B cell (primary cell): ENCODE data around the gene CHD6. TPM values are rescaled to one million over a fixed set of nuclear protein-coding genes. Genes with fewer than 3 reads are reported as not detected.

ENCODE experiments used
- ATAC-seq: fragments of 200-7000 bp; cut with Tn5 transposase; one replicate; pipeline ENCODE4 v1.10.0; 2021; ENCODE audit warnings: low read depth, mild to moderate bottlenecking, moderate number of reproducible peaks, moderate library complexity
- CTCF ChIA-PET: fragments of 350-600 bp; sonication (Branson Sonifier 250); formaldehyde crosslinking; loops from one replicate; lab custom pipeline; 2021; ENCODE audit warnings: antibody characterized with exemption, inconsistent platforms; lab: Charles Lee
- POLR2A ChIA-PET: fragments of 350-600 bp; sonication (Branson Sonifier 250); formaldehyde crosslinking; loops from one replicate; lab custom pipeline; 2021; ENCODE audit warnings: antibody characterized with exemption; lab: Charles Lee
- DNase-seq: peaks from one replicate; pipeline ENCODE4 v3.0.0; 2013
- H2AFZ ChIP-seq: 2 replicates; pipeline ENCODE4 v1.6.1; 2012; ENCODE audit warnings: mild to moderate bottlenecking, low read depth, low read length; ENCODE audit not compliant: insufficient read depth, poor library complexity, severe bottlenecking
- H3K27ac ChIP-seq, 2 donors: 1 replicate in 1 of 2; 2 replicates in 1 of 2; pipeline ENCODE4 v1.5.1; 2012 to 2013; ENCODE audit warnings: low read length in 2 of 2, mild to moderate bottlenecking in 2 of 2, moderate library complexity in 1 of 2
- H3K27me3 ChIP-seq, 4 experiments: fragments of 200-600 bp in 1 of 4; sonication (generic) in 1 of 4; replicated peaks in 1 of 4; 1 replicate in 2 of 4; 2 replicates in 2 of 4; pipeline versions ENCODE4 v1.6.1 to v1.7.0; 2013 to 2016; ENCODE audit warnings: low read length in 3 of 4, mild to moderate bottlenecking in 2 of 4, mixed read lengths in 1 of 4, moderate library complexity in 1 of 4; ENCODE audit not compliant: insufficient read depth in 4 of 4, control insufficient read depth in 3 of 4; ENCODE audit errors: control extremely low read depth in 1 of 4
- H3K36me3 ChIP-seq, 2 experiments: replicated peaks in 1 of 2; 1 replicate in 1 of 2; 2 replicates in 1 of 2; pipeline versions ENCODE4 v1.6.1 to v1.7.1; 2013; ENCODE audit warnings: low read length in 1 of 2; ENCODE audit not compliant: insufficient read depth in 2 of 2, control insufficient read depth in 1 of 2; ENCODE audit errors: control extremely low read depth in 1 of 2, extremely low read depth in 1 of 2
- H3K4me1 ChIP-seq, 2 donors: fragments of 200-600 bp in 1 of 2; sonication (generic) in 1 of 2; 1 replicate in 1 of 2; 2 replicates in 1 of 2; pipeline versions ENCODE4 v1.5.1 to v1.6.1; 2013 to 2017; ENCODE audit warnings: low read length in 2 of 2; ENCODE audit not compliant: control insufficient read depth in 2 of 2, insufficient read depth in 2 of 2
- H3K4me2 ChIP-seq: replicated peaks from 2 replicates; pipeline ENCODE3; 2012; ENCODE audit warnings: mild to moderate bottlenecking, low read depth, low read length; ENCODE audit not compliant: poor library complexity, severe bottlenecking
- H3K4me3 ChIP-seq, 5 experiments: fragments of 200-600 bp in 1 of 5; sonication (generic) in 1 of 5; 1 replicate in 3 of 5; 2 replicates in 2 of 5; pipeline versions ENCODE4 v1.5.1 to v1.7.0; 2011 to 2016; ENCODE audit warnings: low read length in 4 of 5, mild to moderate bottlenecking in 4 of 5, low read depth in 2 of 5, control low read depth in 1 of 5, moderate library complexity in 1 of 5; ENCODE audit not compliant: insufficient read depth in 1 of 5; ENCODE audit errors: control extremely low read depth in 1 of 5, extremely low read depth in 1 of 5
- H3K79me2 ChIP-seq: fragments of 200-600 bp; sonication (generic); one replicate; pipeline ENCODE4 v1.6.0; 2016; ENCODE audit warnings: low read length; ENCODE audit not compliant: control insufficient read depth, insufficient read depth
- H3K9ac ChIP-seq: fragments of 200-600 bp; sonication (generic); 2 replicates; pipeline ENCODE4 v1.6.1; 2017; ENCODE audit warnings: mild to moderate bottlenecking, low read length, moderate library complexity
- H3K9me3 ChIP-seq, 3 donors: one replicate each; pipeline versions ENCODE4 v1.6.1 to v1.7.1; 2013; ENCODE audit warnings: low read length in 2 of 3; ENCODE audit not compliant: control insufficient read depth in 2 of 3, insufficient read depth in 1 of 3; ENCODE audit errors: control extremely low read depth in 1 of 3
- H4K20me1 ChIP-seq: 2 replicates; pipeline ENCODE4 v1.6.0; 2012; ENCODE audit warnings: mild to moderate bottlenecking, low read length; ENCODE audit not compliant: insufficient read depth, control insufficient read depth, poor library complexity, severe bottlenecking
- H3K27ac Mint-ChIP-seq: one replicate; pipeline ENCODE4 v1.8.0; 2021; ENCODE audit warnings: mixed read lengths
- H3K27me3 Mint-ChIP-seq: one replicate; pipeline ENCODE4 v1.8.0; 2021; ENCODE audit warnings: mixed read lengths
- H3K4me1 Mint-ChIP-seq: one replicate; pipeline ENCODE4 v1.8.0; 2021; ENCODE audit warnings: mixed read lengths
- H3K4me3 Mint-ChIP-seq: one replicate; pipeline ENCODE4 v1.8.0; 2021; ENCODE audit warnings: mixed read lengths
- H3K9me3 Mint-ChIP-seq: one replicate; pipeline ENCODE4 v1.8.0; 2022; ENCODE audit warnings: mixed read lengths; ENCODE audit not compliant: insufficient read depth
- EZH2 ChIP-seq: IDR thresholded peaks from 2 replicates; pipeline ENCODE4 v1.6.1; 2012; ENCODE audit warnings: borderline replicate concordance, low read depth, mild to moderate bottlenecking, moderate library complexity, low read length; ENCODE audit not compliant: insufficient read depth, poor library complexity, severe bottlenecking
- WGBS: methylation state at CpG from one replicate; pipeline ENCODE4 v1.1.5; 2013; ENCODE audit warnings: missing lambda C conversion rate; ENCODE audit not compliant: insufficient coverage; 5-methylcytosine and 5-hydroxymethylcytosine counted together
- intact Hi-C: fragments of 100-400 bp; cut with micrococcal nuclease; formaldehyde crosslinking; loops from one replicate; pipeline ENCODE4 v1.10.0; 2022
- polyA plus RNA-seq: library from polyadenylated mRNA; depleted of rRNA; stranded (reverse); fragments of >200 nt; gene quantifications from 2 replicates; pipeline ENCODE4 v1.2.3, GENCODE V29; 2012
- total RNA-seq, 2 donors: library from RNA; stranded (reverse); fragments of 120-200 nt in 1 of 2; gene quantifications; 1 replicate in 1 of 2; 2 replicates in 1 of 2; pipeline versions ENCODE4 v1.2.3 to v1.2.4, GENCODE V29; 2013 to 2022
- TF ChIP-seq, protein P1 (sequence below): fragments of 200-600 bp; IDR thresholded peaks from one replicate; pipeline ENCODE4 v1.8.0; 2022; ENCODE audit warnings: antibody characterized with exemption, mild to moderate bottlenecking

CHD6 gene
- total and polyA plus RNA-seq, 2 donors (not counting 1 experiment from before 2014, with no cell fraction given), result 10.3 to 117 TPM

DNA sequence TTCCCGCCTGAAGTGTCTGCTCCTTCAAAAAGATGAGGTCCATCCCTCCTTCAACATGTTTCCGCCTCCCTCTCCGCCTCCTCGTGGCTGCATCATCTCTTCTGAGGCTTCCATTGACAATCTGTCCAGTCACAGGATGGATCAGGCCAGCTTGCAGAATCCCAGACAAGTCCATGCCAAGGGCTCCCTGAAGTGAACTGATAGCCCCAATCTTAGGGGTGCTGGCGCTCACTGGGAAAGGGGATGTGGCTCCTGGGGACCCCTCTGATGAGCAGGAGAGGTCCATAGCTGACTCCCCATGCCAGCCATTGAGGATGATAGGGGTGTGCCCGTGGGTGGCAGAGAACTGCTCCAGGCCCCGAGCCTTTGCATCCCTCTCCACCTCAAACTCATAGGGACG lies 203.0 kb downstream of the CHD6 start:
- Histone ChIP-seq H3K27me3 (no peaks in the 10 kb centered on the region), H3K4me1 (no peaks in the 10 kb centered on the region), H3K36me3 (peaks cover 15 to 81% of the 10 kb centered on the region in 2 experiments), H3K27ac (no peak overlapping the region), H3K9ac (no peak overlapping the region), H3K79me2 (no peaks in the 10 kb centered on the region), H3K4me3 (no peak overlapping the region), H3K9me3 (no peaks in the 10 kb centered on the region), H3K4me2 (no peak overlapping the region), H4K20me1 (no peaks in the 10 kb centered on the region), H2AFZ (no peak overlapping the region)
- intact Hi-C loops, result no loop called here
- Mint-ChIP-seq H3K9me3 (no peaks in the 10 kb centered on the region), H3K4me1 (no peaks in the 10 kb centered on the region), H3K4me3 (no peak overlapping the region), H3K27me3 (no peaks in the 10 kb centered on the region), H3K27ac (no peak overlapping the region)
- no peak for DNase-seq
- no peak for ATAC-seq
- ChIA-PET POLR2A (no interaction called here), CTCF (no interaction called here)
- TF ChIP-seq, protein P1, sequence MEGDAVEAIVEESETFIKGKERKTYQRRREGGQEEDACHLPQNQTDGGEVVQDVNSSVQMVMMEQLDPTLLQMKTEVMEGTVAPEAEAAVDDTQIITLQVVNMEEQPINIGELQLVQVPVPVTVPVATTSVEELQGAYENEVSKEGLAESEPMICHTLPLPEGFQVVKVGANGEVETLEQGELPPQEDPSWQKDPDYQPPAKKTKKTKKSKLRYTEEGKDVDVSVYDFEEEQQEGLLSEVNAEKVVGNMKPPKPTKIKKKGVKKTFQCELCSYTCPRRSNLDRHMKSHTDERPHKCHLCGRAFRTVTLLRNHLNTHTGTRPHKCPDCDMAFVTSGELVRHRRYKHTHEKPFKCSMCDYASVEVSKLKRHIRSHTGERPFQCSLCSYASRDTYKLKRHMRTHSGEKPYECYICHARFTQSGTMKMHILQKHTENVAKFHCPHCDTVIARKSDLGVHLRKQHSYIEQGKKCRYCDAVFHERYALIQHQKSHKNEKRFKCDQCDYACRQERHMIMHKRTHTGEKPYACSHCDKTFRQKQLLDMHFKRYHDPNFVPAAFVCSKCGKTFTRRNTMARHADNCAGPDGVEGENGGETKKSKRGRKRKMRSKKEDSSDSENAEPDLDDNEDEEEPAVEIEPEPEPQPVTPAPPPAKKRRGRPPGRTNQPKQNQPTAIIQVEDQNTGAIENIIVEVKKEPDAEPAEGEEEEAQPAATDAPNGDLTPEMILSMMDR, result no peak
- no peak for TF ChIP-seq EZH2
- 98% methylated on average over 6 of the region's 8 CpGs for whole genome bisulfite sequencing

DNA sequence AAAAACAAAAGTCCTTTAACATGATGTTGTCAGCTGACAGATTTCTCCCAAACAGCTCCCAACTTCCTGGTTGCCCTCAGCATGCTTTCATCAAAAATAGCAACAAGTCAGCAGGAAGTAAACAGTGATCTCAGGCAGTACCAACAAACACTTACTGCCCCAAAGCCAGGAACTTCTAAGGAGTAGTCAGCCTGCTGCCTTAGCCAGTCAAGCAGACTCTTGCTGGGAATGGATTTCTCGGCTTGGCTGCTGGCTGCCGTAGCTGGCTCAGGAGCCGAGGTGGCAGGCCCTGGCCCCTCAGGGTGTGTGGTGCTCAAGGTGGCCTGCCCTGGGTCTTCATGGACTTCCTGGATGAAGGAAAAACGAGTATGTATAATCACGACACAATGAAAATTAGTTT lies 205.0 kb downstream of the CHD6 start:
- POLR2A ChIA-PET, result no interaction called here

More for the DNA sequence above, 205.0 kb downstream of the CHD6 start:
- TF ChIP-seq, protein P1, result no peak
- H3K4me2 ChIP-seq, result no peak overlapping the region
- H2AFZ ChIP-seq, result no peak overlapping the region
- H3K79me2 ChIP-seq, result no peaks in the 10 kb centered on the region
- no peaks in the 10 kb centered on the region for H3K4me1 Mint-ChIP-seq
- DNase-seq (no peak), ATAC-seq (no peak)
- CTCF ChIA-PET, result interaction anchor here (0.8 to 2.8 kb wide), 2 partner anchors 240 to 278 kb away, joined by 3 to 6 read pairs; no protein-coding TSS in a partner anchor
- H3K4me3 ChIP-seq, result no peak overlapping the region
- no peaks in the 10 kb centered on the region for H3K9me3 Mint-ChIP-seq
- H3K4me3 Mint-ChIP-seq, result no peak overlapping the region
- no peaks in the 10 kb centered on the region for H4K20me1 ChIP-seq
- H3K27ac ChIP-seq, result no peak overlapping the region
- peaks cover 10 to 92% of the 10 kb centered on the region in 2 experiments for H3K36me3 ChIP-seq
- H3K9ac ChIP-seq, result no peak overlapping the region
- H3K4me1 ChIP-seq, result no peaks in the 10 kb centered on the region
- H3K9me3 ChIP-seq, result no peaks in the 10 kb centered on the region
- intact Hi-C loops, result no loop called here
- 93% methylated on average over 3 of the region's 5 CpGs for WGBS
- H3K27me3 ChIP-seq, result no peaks in the 10 kb centered on the region
- no peak overlapping the region for H3K27ac Mint-ChIP-seq
- H3K27me3 Mint-ChIP-seq, result no peaks in the 10 kb centered on the region
